Myocyte (in vitro differentiated cells): ENCODE results near the gene HRCT1. TPM values are rescaled to one million over a fixed set of nuclear protein-coding genes. Genes with fewer than 3 reads are reported as not detected.

Experiments used
- DNase-seq: peaks from one replicate; pipeline ENCODE4 v3.0.0-alpha.2; 2012; ENCODE audit warnings: low read depth
- total RNA-seq: library from RNA; depleted of rRNA; stranded (reverse); fragments of >200 nt; gene quantifications from 2 replicates; pipeline ENCODE4 v1.2.3, GENCODE V29; 2014

The HRCT1 gene
- total RNA-seq, 1 donor from 2014 or later = 0.37 TPM

- no peak for DNase-seq
Measured at GRCh38 chr9:35940458-35941407, 34.7 kb downstream of the HRCT1 start.

- DNase-seq = no peak
Measured at GRCh38 chr9:35942286-35942685, 36.3 kb downstream of the HRCT1 start.

GRCh38 chr9:35944173-35944572, 38.2 kb downstream of the HRCT1 start:
- DNase-seq = no peak

GRCh38 chr9:35944841-35945240, 38.8 kb downstream of the HRCT1 start:
- no peak for DNase-seq

- DNase-seq = peak; percentile 91
Measured at GRCh38 chr9:35945341-35946018, 39.5 kb downstream of the HRCT1 start.

GRCh38 chr9:35948451-35948850, 42.4 kb downstream of the HRCT1 start:
- no peak for DNase-seq

- DNase-seq = no peak
Measured at GRCh38 chr9:35948901-35949318, 42.9 kb downstream of the HRCT1 start.

- no peak for DNase-seq
Measured at GRCh38 chr9:35951736-35952135, 45.7 kb downstream of the HRCT1 start.

- no peak for DNase-seq
Measured at GRCh38 chr9:35952526-35953191, 46.7 kb downstream of the HRCT1 start.

- DNase-seq = peak; percentile 78
Measured at GRCh38 chr9:35954942-35955546, 49.0 kb downstream of the HRCT1 start.

GRCh38 chr9:35956651-35957050, 50.6 kb downstream of the HRCT1 start:
- no peak for DNase-seq

Other genes starting within 250 kb of the HRCT1 start
- gene RMRP, start 248.2 kb upstream of the HRCT1 start, total RNA-seq = 1,100 and 3,603 TPM in 2 replicates
- gene CCDC107, start 247.9 kb upstream of the HRCT1 start, total RNA-seq = 9.8 and 14.0 TPM in 2 replicates
- not detected in 2 replicates for gene ARHGEF39, start 241.0 kb upstream of the HRCT1 start, total RNA-seq
- 0.10 TPM in 1 of 2 replicates, not detected in the other for gene CA9, start 232.3 kb upstream of the HRCT1 start, total RNA-seq
- gene TPM2, start 216.3 kb upstream of the HRCT1 start, total RNA-seq = 13,316 and 13,583 TPM in 2 replicates
- 219 and 242 TPM in 2 replicates for gene TLN1, start 174.0 kb upstream of the HRCT1 start, total RNA-seq
- gene CREB3, start 173.5 kb upstream of the HRCT1 start, total RNA-seq = 69.1 and 79.9 TPM in 2 replicates
- 31.9 and 34.4 TPM in 2 replicates for gene GBA2, start 157.0 kb upstream of the HRCT1 start, total RNA-seq
- gene RGP1, start 156.9 kb upstream of the HRCT1 start, total RNA-seq = 15.5 and 17.3 TPM in 2 replicates
- not detected in 2 replicates for gene MSMP, start 151.9 kb upstream of the HRCT1 start, total RNA-seq
- gene NPR2, start 114.6 kb upstream of the HRCT1 start, total RNA-seq = 8.2 and 17.3 TPM in 2 replicates
- gene SPAG8, start 93.9 kb upstream of the HRCT1 start, total RNA-seq = 3.4 TPM in 2 replicates
- 24.4 and 30.0 TPM in 2 replicates for gene HINT2, start 91.2 kb upstream of the HRCT1 start, total RNA-seq
- gene FAM221B, start 77.5 kb upstream of the HRCT1 start, total RNA-seq = not detected in 2 replicates
- gene TMEM8B, start 77.0 kb upstream of the HRCT1 start, total RNA-seq = 6.8 and 8.8 TPM in 2 replicates
- not detected in 2 replicates for gene OR13J1, start 35.8 kb upstream of the HRCT1 start, total RNA-seq
- gene SPAAR, start 3.3 kb downstream of the HRCT1 start, total RNA-seq = not detected in 2 replicates
- gene OR2S2, start 52.0 kb downstream of the HRCT1 start, total RNA-seq = not detected in 2 replicates
- gene RECK, start 130.7 kb downstream of the HRCT1 start, total RNA-seq = 9.8 and 11.1 TPM in 2 replicates
- gene GLIPR2, start 230.5 kb downstream of the HRCT1 start, total RNA-seq = 24.2 and 26.7 TPM in 2 replicates